ENCODE data around the gene CRACR2B.

Gene CRACR2B

DNA sequence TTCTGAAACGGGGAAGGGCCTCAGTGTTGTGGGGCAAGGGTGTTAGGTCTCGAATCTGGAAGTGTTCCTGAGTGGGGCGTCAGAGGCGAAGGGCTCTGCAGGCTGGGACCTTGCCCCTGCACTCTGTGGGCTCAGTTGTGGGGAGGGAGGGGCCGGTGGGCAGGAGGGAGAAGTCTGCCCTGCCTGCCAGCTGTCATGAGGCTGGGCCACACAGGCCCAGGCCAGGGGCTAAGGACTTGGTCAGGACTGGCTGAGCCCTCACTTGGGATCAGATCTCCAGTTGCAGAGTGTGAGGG lies at the start of gene CRACR2B:
Gene CRACR2B (plus strand): TSS at position 23 of the 296 bp plus-strand sequence. CDS start 689 bp downstream, outside the sequence.
- DNase-seq (ENCODE audit: low spot score): no peak

- DNase-seq (ENCODE audit: low spot score): no peak
These were observed 48.5 kb upstream of the CRACR2B start for GRCh38 chr11:778976-779954.

DNA sequence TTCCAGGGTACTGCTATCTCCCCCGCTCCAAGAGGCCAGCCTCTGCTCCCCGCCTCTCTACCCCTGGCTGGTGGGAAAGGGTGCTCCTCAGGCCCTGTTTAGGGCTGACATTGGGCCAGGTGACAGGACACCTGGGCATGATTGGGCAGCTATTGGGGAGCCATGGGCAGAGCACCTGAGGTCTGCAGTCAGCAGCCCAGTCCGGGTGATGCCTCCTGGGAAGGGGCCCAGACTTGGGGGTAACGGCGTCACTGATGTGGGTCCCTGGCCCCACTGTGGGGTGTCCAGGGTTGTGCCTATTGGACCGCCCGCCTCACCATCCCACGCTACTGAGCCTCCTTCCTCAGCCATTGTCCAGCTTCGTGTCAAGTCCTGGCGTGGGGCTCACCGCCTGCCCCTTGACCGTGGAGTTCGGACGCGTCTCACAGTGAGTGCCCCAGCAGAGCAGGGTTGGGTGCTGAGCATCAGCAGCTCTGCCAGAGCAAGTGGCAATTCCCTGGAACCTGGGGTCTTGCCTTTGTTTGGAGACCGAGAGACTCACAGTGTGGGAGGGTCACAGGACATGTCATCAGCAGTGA lies 47.7 kb upstream of the CRACR2B start:
- no peak for DNase-seq (ENCODE audit: low spot score)

GRCh38 chr11:782264-783174 lies 45.2 kb upstream of the CRACR2B start:
- no peak for DNase-seq (ENCODE audit: low spot score)

- DNase-seq (ENCODE audit: low spot score): peak; percentile 88
These were observed 44.1 kb upstream of the CRACR2B start for GRCh38 chr11:783581-784015.

DNA sequence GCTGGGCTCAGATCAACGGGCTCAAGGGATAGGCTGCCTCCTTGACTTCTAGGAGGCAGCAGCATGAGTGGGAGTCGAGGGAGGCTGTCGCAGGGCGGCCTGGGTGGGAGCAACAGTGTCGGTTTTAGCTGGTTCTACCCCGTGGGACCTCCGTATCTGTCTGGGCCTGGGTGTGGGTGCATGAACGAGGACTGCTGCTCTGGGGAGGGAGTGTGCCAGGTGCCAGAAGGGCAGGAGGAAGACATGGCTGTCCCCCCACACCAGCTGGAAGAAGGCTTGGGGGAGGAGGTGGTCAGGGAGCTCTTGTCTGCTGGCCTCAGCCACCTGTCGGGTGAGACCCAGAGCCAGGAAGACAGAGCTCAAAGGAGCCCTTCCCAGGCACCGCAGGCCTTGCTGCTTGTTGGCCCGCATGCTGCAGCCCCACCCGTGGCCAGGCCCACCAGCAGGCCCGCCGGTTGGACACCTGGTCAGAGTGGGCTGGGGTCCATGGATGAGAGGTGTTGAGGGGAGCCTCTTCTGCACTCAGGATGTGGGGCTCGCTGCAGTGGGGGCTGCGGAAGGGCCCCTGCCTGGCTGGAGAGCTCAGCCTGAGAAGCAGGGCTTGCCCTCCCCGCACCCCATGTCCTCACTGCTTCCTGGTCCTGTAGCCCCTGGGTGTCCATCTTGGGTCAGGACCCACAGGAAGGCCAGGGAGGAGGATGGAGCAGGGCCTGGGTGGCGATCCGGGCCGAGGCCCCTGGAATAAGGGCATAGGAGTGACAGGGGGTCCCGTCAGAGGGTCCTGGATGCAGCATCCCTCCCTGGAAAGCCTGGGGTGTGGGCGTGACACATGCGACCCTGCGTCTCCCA lies 41.3 kb upstream of the CRACR2B start:
- no peak for DNase-seq (ENCODE audit: low spot score)

- DNase-seq (ENCODE audit: low spot score): no peak
These were observed 40.5 kb upstream of the CRACR2B start for GRCh38 chr11:787084-787675.

GRCh38 chr11:788009-788640 lies 39.6 kb upstream of the CRACR2B start:
- no peak for DNase-seq (ENCODE audit: low spot score)

GRCh38 chr11:788953-789940 lies 38.5 kb upstream of the CRACR2B start:
- DNase-seq (ENCODE audit: low spot score): no peak

DNA sequence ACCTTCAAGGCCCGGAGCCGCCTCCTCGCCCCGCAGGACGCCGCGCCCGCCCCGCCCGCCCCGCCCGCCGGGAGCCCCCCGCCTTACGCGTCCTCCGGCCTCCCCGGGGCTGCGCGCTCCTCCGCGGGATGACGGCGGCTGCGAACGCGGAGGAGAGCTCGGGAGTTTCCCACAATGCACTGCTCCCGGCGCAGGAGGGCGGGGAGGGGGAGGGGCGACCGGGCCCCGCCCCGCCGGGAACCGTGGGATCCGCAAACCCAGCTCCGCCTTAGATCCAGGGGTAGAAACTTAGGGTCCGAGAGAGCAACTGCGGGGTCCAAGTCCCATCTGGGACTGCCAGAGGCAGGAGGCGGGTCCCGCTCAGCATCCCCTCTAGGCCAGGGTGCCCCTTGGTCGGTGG lies 37.8 kb upstream of the CRACR2B start, which contains the start of gene CEND1:
Gene CEND1 (minus strand): TSS at position 148 of the 400 bp plus-strand sequence. CDS start 1,514 bp downstream, outside the sequence.
- DNase-seq (ENCODE audit: low spot score): peak; percentile 87

- DNase-seq (ENCODE audit: low spot score): no peak
These were observed 36.8 kb upstream of the CRACR2B start for GRCh38 chr11:790721-791564.

DNA sequence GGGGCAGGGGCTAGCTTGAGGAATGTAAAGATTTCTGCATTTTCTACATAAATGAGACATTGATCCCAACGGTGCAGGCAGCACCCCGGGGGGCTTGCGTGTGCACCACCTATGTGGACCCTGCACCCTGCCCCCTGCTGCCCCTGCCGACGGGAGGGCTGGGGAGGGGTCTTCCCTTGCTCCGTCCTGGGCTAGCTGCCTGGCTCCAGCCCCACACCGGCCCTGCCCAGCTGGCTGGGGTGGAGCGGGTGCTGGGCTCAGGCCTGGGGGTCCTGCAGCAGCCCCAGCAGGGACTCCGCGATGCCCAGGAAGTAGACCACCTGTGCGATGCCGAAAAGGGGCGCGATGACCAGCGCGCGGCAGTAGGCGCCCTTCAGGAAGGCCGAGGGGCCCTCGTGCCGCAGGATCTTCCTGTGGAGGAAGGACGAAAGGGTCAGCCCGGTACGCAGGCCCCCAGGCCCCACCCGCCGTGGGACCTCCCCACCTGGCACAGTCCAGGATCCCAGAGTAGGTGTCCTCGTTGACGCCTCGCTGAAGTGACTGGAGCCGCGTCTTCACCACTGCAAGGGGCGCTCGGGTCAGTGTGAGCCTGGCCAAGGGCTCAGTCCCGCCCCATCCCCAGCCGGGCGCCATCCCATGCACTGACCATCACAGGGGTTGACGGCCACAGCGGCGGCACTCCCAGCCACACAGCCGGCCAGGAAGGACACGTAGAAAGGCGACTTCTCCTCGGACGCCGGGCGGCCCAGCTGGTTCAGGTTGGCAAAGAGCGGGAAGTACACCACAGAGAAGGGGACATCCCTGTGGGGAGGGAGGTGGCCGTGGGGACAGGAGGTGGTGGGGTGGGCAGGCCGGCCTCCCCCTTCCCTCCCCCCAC lies 35.8 kb upstream of the CRACR2B start:
- no peak for DNase-seq (ENCODE audit: low spot score)

- no peak for DNase-seq (ENCODE audit: low spot score)
These were observed 35.2 kb upstream of the CRACR2B start for GRCh38 chr11:792535-792821.

- no peak for DNase-seq (ENCODE audit: low spot score)
These were observed 34.8 kb upstream of the CRACR2B start for GRCh38 chr11:792873-793272.

GRCh38 chr11:793556-793955 lies 34.2 kb upstream of the CRACR2B start:
- DNase-seq (ENCODE audit: low spot score): no peak

- DNase-seq (ENCODE audit: low spot score): no peak
These were observed 33.5 kb upstream of the CRACR2B start for GRCh38 chr11:794013-794765.
